ENCODE measurements around the gene SLC25A38.

- no peak for TF ChIP-seq CTCF (conservative IDR thresholded peaks at IDR 0.05)
- TF ChIP-seq EZH2 (IDR thresholded peaks at IDR 0.05; ENCODE audit: low read depth): no peak
These were observed 1.5 kb downstream of the SLC25A38 start for GRCh38 chr3:39384665-39385000.
